GM12865 (cell line): ENCODE data around the gene LHX5.
"Not testable (repeated sequence)": the region's sequence is repeated elsewhere in the genome, so short reads cannot be mapped to it uniquely, and the experiment has no call there.

Experiments
- DNase-seq: peaks from one replicate; pipeline ENCODE4 v3.0.0; 2010; ENCODE audit warnings: low read depth
- H3K4me3 ChIP-seq: 2 replicates; pipeline ENCODE4 v1.5.1; 2011; ENCODE audit warnings: mild to moderate bottlenecking, low read depth, low read length, control low read depth
- CTCF ChIP-seq: IDR thresholded peaks from 2 replicates; pipeline ENCODE4 v1.5.1; 2011; ENCODE audit warnings: low read length, control low read depth, low read depth, inconsistent platforms; ENCODE audit not compliant: insufficient read depth; ENCODE audit errors: missing control alignments

LHX5 gene

GRCh38 chr12:113505941-113506340, 34.3 kb upstream of the LHX5 start:
- H3K4me3 ChIP-seq: no peak overlapping the region
- no peak for TF ChIP-seq CTCF
- DNase-seq: no peak

- DNase-seq: no peak
- H3K4me3 ChIP-seq: no peak overlapping the region
- no peak for TF ChIP-seq CTCF
These were observed 33.2 kb upstream of the LHX5 start for GRCh38 chr12:113504917-113505316.

- no peak for DNase-seq
- H3K4me3 ChIP-seq: no peak overlapping the region
- TF ChIP-seq CTCF: no peak
These were observed 29.2 kb upstream of the LHX5 start for GRCh38 chr12:113500782-113501311.

- DNase-seq: no peak
- TF ChIP-seq CTCF: no peak
- no peak overlapping the region for H3K4me3 ChIP-seq
These were observed 28.6 kb upstream of the LHX5 start for GRCh38 chr12:113500306-113500675.

- TF ChIP-seq CTCF: no peak
- no peak for DNase-seq
- H3K4me3 ChIP-seq: no peak overlapping the region
These were observed 26.8 kb upstream of the LHX5 start for GRCh38 chr12:113498490-113498889.

GRCh38 chr12:113497693-113498092, 26.0 kb upstream of the LHX5 start:
- DNase-seq: no peak
- H3K4me3 ChIP-seq: no peak overlapping the region
- TF ChIP-seq CTCF: no peak

- DNase-seq, H3K4me3 ChIP-seq: not testable (repeated sequence)
These were observed 24.3 kb upstream of the LHX5 start for GRCh38 chr12:113495941-113496340.
